CD4-positive, alpha-beta T cell treated with Interleukin-12 subunit alpha and Interleukin-12 subunit beta, for 1 hour (primary cell): ENCODE data around the gene FOXL3.
A peak's percentile ranks its signal among the peaks of the same experiment; 100 is the strongest.

Source experiments
- DNase-seq: peaks from one replicate; pipeline ENCODE4 v3.0.0-alpha.2; 2020

FOXL3 gene

DNA sequence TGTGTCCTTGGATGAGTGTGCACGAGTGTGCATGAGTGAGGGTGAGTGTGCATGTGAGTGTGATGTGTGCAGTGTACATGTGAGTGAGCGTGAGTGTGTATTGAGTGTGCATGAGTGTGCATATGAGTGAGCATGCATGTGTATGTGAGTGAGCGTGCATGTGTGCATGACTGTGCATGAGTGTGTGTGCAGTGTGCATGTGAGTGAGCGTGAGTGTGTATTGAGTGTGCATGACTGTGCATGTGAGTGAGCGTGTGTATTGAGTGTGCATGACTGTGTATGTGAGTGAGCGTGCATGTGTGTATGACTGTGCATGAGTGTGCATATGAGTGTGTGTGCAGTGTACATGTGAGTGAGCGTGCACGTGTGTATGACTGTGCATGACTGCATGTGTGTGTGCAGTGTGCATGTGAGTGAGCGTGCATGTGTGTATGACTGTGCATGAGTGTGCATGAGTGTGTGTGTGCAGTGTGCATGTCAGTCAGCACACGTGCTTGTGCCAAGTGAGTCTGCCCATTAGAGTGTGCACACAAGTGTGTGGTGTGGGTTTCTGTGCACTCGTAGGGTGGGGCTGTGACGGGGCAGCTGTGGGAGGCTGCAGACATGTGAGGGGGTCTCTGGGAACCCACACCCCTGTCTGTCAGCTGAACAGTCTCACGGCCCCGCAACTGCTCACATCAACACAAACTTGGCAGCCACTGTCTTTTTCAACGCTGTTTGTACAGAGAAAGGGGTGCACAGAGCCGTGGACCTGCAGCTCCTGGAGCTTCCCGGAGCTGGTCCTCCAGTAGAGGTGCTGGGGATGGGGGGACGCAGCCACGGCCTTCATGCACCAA is 14.8 kb downstream of the FOXL3 start:
- no peak for DNase-seq

DNA sequence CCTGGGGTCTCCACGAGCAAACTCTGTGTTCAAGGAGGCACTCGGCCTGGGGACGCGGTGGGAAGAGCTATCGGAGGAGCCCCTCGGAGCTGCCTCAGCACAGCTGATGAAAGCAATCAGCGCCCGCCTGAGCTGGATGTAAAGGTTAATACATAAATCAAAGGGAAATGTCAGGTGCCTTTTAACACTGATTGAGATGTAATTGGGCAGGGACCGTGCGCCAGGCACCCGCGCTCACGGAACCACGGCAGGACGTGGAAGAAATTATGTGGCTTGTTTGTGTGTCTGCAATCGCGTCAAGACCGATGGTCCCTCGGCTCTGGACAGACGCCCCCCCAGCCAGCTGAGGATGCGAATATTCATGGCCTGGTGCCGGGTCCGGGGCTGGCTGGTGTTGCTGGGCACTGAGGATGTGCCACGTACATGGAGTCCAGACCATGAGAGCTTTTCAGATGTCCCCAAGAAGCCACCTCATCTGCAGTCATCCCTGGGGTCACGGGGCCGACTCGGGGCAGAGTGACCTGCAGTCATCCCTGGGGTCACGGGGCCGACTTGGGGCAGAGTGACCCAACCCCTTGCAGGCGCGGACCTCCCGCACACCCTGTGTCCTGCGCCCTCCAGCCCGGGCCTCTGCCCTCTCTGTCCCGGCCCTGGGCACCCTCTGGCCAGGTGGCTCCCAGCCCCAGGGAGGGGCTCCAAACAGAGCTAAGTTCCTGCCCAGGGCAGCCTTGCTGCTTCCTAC is 15.6 kb downstream of the FOXL3 start:
- no peak for DNase-seq

DNA sequence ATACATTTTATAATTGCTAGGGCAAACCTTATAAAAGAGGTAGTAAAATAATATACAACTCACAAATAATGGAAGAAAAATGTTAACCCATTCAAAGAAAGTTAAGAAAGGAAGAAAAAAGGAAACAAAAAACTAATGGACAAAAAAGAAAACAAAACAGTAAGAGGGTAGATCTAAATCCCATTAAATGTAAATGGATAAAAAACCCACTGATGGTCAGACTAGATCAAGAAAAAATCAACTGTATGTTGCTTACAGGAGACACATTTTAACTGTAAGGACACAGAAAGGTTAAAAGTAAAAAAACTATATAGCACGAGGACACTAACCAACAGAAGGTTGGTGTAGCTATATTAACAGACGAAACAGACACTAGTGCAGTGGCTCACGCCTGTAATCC is 18.0 kb downstream of the FOXL3 start:
- no peak for DNase-seq

DNA sequence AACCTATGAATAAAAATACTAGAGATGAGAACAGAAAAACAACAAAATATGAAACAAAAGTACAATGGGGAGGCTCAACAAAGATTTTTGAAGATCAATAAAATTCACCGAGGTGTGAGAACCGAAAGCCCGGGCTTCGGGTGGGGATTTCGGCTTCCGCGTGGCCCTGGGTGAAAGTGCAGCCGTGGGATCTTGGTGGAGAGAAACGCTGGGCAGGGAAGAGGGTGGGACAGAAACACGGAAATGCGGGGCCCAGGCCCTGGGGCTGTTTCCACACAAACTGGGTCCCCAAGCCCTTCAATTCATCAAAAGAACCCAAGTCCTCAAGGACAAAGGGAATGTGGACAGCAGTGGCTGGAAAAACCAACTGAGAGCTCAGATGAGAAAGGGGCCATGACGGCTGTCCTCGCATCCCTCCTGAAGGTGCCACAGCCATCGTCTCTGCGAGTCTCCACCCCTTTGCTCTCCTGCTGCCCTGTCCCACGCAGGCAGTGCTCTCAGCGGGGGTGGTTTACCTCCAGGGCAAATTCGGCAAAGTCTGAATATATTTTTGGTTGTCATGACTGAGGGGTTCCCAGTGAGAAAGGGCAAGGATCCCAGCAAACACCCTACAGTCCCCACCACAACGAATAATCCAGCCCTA is 19.7 kb downstream of the FOXL3 start:
- no peak for DNase-seq

DNA sequence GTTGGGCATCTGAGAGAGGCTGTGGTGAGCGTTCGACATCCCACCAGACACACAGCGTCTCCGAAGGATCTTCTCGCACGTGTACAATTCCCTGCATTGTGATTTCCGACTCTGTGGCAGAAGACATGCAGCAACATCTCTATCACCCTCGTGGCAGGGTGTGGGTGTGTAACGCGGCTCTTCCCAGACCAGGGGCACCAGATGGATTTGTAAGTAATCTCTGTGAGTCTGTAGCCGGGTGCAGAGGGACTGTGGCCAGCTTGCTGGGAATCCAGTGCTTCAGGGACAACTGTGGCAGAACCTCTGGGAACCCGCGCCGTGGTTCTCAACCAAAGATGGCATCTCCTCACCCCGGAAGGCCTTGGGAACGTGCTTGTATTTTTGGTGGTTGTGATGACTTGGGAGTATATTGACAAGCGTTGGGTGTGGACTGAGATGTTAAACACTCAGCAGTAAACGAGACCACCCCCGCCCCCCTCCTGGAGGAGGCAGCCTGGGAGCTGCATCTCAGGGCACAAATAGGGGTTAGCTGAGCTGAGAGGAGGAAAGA is 21.2 kb downstream of the FOXL3 start:
- no peak for DNase-seq

DNA sequence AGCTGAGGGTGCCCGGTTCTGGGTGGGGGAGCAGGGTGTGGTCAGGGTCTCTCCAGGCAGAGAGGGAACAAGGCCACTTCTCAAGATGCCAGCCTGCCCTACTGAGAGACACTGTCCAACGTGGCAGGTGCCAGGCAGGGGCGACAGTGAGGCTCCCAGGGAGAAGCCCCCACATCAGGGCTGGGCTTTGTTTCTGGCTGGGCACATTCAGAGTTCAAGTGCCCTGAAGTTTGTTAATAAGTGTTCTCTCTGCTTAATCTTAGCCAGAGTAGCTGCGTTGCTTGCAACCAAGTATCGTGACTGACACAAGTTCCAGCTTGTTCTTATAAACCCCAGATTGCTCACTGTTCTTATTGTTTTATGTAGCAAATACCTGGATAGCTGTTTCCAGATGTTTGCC is 21.8 kb downstream of the FOXL3 start:
- no peak for DNase-seq

DNA sequence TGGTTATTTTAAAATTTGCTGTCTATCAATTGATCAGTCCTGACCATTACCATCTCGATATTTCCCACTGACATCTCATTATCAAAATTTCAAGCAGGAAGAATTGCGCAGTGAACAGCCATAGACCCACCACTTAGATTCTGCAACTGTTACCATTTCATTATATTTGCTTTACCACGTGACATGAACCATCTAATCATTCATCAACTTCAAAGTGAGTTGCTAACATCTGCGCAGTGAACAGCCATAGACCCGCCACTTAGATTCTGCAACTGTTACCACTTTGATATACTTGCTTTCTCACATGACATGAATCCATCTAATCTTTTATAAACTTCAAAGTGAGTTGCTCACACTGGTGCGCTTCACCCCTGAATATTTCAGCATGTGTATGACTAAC is 22.5 kb downstream of the FOXL3 start:
- DNase-seq: no peak

DNA sequence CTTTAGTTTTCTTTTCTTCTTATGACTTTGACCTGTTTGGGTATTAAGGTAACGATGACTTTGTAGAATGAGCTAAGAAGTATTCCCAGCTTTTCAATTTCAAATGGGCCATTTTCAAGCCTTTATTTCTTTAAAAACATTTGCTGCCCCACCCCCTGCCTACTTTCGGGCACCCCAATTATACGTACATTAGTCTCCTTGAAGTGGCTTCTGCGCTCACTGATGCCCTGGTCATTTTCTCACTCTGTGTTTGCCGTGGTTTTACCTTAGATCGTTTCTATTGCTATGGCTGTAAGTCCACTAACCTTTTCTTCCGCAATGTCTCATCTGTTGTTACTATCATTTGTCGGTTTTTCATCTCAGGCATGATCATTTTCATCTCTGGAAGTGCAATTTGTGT is 24.9 kb downstream of the FOXL3 start:
- no peak for DNase-seq

DNA sequence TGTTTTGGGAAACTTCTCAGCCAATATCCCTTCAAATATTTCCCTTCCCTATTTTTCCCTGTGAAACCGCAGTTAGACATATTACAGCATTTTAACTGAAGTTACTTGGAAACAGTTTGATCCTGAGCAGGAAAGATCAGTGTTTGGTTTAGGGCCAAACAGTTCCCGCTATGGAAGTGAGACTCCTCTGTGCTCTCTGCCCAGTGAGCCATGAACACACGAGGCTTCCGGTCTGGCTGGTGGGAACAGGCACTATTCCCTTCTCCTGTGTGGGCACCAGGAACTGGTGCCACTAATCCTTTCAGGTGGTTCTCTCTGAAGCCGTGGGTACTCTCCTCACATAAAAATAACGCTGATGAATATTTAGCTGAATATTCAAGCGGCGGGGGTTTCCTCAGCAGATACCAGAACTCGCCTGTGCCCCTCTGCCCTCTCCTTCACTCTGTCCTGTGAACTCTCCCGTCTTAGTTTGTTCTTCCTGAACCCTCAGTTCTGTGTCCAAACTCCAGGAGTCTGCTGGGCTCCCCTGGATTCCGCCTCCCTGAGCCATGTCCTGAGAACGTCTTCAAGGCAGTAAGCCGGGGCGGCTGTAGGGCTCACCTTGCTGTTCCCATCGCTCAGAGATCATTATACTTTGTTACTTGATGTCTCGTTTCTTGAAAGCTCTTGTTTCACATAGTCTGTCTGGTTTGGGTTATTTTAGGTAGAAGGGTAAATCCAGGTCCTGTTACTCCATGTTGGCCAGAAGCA is 25.7 kb downstream of the FOXL3 start:
- DNase-seq: no peak

DNA sequence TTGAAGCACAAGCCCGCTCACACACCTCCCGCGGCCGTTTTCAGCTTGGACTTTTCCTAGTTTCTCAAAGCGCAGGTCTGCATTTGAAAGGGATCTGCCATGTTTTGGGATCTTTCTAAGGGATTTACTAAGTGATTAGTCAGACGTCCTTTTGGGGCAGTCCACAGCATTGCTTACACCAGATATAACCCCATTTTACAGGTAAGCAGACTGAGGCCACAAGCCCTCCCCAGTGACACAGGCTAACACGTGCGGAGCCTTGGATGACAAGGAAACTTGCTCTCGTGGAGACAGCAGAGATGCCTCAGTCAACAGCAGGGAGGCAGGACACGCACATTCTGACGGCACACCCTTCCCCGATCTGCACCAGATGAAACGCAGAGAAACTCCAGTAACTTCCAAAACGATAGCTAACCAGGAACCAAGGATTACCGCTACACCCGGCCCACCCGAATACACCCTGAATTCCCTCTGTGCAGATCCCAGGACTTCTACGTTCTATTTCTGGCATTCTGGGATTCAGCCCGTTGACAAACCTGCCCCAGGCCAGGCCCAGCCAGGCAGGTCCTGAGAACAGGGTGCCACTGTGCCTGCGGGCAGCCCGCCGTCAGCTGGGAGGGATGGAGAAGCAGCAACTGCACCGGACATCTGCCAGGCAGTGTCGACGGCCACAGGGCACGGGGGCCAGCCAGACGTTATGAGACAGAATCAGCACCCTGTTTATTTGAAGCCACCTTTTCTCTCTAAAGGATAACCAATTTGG is 27.9 kb downstream of the FOXL3 start:
- no peak for DNase-seq

DNA sequence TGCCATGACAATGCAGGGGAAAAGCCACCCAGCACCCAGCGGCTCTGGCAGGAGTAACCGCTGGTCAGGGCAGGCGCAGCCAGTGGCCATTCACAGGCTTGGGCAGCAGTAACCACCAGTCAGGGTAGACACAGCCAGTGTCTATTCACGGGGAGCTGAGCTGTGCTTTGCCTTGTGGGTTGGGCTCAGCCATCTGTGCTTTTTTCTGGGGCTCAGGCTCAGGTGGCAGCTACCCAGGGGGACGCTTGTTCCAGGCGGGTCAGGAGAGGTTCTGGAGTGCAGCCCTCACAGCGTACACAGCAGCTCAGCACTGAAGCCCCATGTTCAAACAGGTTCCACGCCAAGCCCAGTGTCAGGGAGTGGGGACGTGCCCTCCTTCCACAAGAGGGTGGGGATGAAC is 28.5 kb downstream of the FOXL3 start:
- no peak for DNase-seq

DNA sequence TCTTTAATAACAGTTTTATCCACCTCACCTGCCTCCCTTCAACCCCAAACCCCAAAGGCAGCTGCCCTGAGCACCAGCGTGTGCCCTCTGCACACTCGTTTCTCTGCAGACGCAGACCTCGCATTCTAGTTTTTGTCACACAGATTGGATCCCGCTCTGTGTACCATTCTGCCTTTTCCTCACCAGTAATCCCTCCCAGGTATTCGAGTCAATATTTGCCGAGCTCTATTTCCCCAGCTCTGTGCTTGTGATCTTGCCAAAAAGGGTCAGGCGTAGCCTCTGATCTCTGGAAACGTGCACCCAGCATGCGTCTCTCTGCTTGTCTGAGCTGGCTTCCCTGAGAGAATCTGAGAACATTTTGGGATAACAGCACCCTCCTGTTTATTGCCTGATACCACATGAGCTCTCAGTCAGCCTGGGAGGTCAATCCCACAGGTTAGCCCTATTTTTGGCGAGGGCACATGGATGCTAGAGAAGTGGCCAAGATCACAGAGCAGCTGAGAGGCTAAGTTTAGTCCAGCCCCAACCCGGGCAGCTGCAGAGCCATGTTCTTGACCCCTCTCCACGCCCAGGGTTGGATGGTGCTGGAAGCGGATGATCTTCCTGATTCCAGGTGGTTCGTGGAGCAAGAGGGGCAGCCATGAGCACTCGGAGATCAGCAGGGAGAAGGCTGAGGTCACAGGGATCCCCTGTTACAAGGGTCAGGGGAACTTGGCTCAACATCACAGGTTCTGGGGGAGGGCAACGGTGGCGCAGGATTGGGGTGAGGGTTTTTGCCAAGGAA is 29.1 kb downstream of the FOXL3 start:
- DNase-seq: no peak

DNA sequence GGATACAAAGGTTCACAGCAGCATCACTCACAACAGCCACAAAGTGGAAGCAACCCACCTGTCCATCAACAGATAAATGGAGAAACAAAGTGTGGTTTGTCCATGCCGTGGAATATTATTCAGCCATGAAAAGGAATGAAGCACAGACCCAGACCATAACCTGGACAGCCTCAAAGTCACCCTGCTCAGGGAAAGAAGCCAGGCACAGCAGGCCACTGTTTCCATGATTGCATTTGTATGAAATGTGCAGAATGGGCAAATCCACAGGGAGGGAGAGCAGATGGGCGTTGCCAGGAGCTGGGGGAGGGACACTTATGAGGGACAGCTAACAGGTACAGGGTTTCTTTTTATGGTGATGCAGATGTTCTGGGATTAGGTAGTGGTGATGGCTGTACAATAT is 30.3 kb downstream of the FOXL3 start:
- DNase-seq: no peak

DNA sequence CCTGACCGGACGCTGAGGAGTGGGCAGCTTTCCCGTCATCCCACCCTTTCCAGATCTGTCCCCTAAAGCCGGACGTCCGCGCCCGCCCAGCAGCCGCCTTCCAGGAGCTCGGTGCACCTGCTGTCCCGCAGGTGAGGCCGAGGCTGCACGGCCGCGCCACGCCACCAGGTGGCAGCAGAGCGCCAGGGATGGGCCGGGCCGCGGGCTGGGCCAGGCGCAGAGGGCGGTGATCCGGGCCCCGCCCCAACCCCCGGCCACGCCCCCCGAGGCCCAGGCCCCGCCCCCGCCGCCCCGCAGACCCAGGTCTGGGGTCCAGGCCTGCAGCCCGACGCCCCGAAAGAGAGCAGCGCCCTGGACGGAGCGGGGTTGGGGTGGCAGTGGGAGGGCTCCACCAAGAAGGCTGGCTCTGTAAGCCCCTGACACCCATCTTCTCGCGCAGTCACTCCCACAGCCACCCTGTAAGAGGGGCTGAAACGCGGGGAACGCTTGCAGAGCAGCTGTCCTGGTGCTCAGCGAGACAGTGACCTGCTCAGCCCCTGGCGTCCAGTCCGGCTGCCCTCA is 32.2 kb downstream of the FOXL3 start:
- peak; percentile 87 for DNase-seq

DNA sequence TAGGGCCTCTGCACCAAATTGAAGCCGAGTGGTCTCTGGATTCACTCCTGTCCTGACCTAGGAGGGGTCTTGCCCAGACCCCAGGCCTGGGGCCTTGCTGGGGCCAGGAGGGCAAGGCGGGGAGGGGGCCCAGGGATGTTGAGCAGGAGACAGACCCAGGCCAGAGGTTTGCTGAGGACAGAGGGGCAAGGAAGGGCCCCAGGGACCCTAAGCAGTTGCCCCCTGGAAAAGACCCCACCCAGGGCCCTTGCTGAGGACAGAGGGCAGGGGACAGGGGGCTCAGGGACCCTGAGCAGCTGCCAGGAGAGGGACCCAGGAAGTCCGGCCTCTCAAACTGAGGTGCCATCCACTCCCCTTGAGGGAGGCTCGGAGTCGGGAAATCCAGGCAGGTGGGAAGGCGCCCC is 32.7 kb downstream of the FOXL3 start:
- no peak for DNase-seq

DNA sequence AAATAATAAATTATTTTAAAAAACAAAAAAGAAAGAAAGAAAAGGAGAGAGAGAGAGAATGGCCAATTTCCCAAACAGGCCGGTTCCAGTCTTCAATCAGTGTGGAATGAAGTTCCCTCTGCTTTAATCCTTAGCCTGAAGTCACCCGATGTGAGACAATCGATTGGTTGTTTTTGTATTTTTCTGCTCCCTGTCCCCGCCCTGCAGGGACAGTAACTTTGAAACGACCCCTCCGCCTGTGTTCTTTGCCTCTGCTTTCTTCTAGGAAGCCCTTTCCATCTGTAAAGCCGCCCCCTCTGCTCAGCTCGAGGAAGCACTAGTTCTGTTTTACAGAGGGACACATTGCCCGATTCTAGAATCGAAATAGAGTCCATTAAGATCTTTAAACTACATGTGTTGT is 33.4 kb downstream of the FOXL3 start:
- DNase-seq: no peak

DNA sequence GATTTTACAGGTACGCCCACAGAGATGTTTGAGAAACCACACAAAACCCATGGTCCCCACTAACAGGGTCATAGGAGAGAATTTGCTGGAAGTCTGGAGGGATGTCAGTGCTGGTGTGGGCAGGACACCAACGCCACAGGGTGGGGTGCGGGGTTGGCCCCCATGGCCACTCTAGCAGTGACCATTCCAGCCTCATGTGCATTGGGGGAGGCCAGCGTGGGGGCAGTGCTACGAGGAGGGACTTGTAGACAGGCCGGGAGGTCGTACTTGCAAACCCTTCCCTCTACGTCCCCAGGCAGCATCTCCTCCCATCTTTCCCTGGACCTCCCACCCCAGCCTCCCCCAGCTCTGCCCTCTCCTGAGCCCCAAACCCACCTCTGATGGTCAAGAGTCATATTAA is 34.0 kb downstream of the FOXL3 start:
- DNase-seq: no peak

DNA sequence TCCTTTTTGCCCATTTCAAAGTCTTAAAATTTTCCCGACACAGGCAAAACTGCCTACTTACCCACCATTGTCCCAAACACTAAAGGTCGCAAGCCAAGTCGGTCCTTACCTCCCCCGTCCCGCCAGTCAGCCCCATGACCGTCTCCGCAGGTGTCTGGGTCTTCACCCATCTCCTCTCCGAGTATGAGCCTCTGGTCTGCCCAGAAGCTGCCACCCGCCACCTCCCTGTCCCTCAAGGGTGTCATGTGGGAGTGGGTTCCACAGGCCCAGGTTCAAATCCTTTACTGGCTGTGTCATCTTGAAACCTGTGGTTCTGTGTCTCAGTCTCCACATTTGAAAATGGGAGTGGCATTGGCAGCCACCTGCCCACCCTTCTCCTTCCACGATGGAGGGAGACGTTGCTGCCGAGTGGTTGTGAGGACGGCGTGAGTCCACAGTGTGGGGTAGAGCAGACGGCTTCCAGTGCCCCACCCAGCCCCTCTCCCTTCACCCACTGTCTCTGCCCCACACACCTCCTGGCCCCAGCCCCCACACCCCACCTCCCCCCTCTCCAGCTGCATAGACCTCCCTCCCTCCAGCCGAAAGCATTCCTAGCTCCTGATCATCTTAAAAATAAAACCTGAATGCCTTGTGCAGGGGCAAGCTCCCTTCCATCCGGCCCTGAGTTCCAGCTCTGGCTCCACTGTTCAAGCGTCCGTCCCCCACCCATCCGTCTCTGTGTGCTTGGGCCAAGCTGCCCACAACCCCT is 35.3 kb downstream of the FOXL3 start:
- no peak for DNase-seq

DNA sequence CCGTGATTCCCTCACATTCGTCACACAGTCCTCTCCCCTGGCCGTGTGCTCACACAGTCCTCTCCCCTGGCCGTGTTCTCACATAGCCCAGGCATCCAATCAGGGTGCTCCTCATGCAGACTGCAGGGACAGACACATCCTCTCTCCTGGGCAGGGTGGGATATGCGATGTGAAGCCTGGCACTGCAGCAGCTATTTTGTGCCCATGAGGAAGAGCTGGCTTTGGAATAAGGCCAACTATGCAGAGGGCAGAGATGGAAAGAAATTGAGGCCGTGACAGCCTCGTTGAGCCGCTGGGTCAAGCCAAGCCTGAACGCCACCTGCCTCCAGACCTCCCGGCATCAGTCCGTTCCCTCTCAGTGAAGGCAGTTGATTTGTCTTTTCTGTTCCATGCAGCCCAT is 35.8 kb downstream of the FOXL3 start:
- no peak for DNase-seq

DNA sequence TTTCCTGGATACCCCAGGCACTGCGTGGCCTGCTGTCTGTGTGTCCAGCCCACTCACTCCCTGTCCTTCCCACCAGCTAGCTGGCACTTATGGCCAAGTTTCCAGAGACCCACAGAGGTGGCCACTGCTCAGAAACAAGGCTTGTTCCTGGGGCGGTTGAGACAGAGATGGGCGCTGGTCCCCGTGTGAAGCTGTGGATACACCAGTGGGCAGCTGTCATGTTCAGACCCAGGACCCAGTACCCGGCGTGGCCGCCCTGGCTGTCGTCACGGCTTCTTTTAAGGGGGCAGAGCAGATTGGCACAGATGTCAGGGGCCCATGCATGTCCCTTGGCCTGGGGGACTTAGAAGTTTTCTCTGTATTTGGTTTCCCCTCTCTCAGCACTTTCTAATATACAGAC is 36.3 kb downstream of the FOXL3 start:
- no peak for DNase-seq
